Astrocyte of the spinal cord (primary cell): ENCODE measurements around the gene ROBO4.

Source experiments
- DNase-seq: peaks from one replicate; pipeline ENCODE4 v3.0.0; 2011; ENCODE audit warnings: low read depth, low spot score
- H3K4me3 ChIP-seq: 2 replicates; pipeline ENCODE4 v1.5.1; 2011; ENCODE audit warnings: low read depth, mild to moderate bottlenecking, low read length, moderate library complexity
- in situ Hi-C: cut with HindIII; loops from 2 replicates; pipeline ENCODE4 v1.10.0; 2017; ENCODE audit warnings: low sequenced_read_pairs
- TF ChIP-seq, protein P1 (sequence below): IDR thresholded peaks from 2 replicates; pipeline ENCODE4 v1.5.1; 2012; ENCODE audit warnings: low read depth, mild to moderate bottlenecking, low read length, inconsistent platforms

Gene ROBO4

DNA sequence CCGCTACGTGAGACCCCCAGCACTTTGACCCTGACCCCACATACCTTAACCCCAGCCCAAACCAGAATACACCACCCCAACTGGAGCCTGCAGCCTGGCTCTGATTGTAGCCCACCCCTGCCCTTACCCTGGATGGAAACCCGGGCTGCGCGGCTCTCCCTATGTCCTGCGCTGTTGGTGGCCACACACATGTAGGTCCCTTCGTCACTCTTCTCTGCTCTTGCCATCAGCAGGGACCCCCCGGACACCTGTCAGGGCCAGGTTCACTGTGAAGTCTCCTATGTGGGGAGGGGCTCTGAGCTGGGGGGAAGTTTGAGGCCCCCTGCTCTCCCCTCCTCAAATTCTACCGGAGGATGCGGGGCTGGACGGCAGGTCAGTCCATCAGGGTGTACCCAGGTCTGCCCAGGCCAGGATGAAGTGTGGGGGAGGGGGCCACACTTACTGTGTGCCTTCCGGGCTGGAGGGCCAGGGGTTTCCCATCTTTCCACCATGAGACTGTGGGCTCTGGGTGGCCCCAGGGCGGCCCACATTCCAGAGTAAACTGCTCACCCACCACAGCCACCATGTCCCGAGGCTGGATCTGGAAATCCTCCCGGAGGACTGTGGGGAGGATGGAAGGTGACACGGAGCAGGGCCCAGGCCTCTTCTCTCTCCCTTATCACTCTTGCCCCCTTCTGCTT is 1.5 kb downstream of the ROBO4 start:
- in situ Hi-C loops: no loop called here
- H3K4me3 ChIP-seq: no peak overlapping the region
- TF ChIP-seq, protein P1, sequence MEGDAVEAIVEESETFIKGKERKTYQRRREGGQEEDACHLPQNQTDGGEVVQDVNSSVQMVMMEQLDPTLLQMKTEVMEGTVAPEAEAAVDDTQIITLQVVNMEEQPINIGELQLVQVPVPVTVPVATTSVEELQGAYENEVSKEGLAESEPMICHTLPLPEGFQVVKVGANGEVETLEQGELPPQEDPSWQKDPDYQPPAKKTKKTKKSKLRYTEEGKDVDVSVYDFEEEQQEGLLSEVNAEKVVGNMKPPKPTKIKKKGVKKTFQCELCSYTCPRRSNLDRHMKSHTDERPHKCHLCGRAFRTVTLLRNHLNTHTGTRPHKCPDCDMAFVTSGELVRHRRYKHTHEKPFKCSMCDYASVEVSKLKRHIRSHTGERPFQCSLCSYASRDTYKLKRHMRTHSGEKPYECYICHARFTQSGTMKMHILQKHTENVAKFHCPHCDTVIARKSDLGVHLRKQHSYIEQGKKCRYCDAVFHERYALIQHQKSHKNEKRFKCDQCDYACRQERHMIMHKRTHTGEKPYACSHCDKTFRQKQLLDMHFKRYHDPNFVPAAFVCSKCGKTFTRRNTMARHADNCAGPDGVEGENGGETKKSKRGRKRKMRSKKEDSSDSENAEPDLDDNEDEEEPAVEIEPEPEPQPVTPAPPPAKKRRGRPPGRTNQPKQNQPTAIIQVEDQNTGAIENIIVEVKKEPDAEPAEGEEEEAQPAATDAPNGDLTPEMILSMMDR: no peak
- DNase-seq: no peak

DNA sequence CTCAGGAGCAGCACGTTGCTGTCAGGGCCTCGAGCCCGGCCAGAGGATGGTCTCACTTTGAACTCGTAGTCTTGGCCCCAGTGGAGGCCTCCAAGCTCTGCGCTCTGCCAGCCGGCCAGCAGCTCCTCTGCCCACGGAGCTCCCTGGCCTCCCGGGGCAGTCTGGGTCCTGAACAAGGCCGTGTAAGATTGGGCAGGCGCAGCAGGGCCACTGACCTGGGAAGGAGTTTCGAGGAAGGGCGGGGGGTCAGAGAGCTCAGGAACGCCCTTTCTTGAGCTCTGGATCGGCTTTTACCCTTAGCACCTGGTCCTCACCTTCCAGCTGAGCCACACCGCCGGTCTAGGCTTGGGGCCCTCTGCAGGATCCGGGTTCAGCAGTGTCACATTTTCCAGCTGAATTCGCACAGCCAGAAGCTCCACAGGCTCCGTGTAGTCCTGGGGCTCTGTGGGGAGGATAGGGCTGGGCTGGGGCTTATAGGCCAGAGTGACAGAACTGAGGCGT is 2.1 kb downstream of the ROBO4 start:
- no peak for DNase-seq
- TF ChIP-seq, protein P1: no peak
- in situ Hi-C loops: no loop called here
- no peak overlapping the region for H3K4me3 ChIP-seq

DNA sequence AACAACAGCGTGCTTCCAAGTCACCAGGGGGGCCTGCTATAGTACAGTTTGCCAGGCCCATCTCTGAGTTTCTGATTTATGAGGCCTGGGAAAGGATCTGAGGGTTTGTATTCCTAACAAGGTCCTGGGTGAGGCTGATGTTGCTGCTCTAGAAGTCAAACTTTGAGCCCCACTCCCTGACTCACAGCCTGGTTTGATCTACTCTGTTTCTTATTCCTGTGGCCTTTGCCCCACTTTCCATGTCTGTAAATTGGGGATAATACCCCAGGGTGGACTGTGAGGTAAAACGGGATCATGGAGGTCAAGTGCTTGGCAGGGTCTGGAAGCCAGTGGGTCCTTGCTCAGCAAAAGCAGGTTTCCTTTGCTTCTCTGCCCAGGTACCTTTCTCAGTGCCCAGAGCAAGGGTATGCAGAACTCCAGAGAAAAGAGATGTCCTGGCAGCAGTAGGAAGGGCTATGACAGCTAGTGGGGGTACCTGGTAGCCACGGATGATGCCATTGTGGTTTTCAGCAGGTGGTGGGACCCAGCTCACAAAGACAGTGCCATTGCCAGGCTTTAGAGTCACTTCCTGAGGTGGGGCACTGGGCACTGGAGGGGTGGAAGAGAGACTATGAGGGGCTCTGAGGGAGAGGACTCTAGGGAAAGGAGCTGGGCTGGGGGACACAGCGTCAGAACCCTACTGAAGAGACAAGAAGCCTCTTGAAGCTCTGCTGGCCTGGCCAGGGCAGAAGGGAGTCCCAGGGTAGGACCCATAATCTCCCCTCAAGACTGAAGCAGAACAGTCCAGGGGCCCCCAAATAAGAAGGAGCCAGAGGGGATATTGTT is 2.8 kb downstream of the ROBO4 start:
- in situ Hi-C loops: no loop called here
- TF ChIP-seq, protein P1: no peak
- DNase-seq: no peak
- no peak overlapping the region for H3K4me3 ChIP-seq

DNA sequence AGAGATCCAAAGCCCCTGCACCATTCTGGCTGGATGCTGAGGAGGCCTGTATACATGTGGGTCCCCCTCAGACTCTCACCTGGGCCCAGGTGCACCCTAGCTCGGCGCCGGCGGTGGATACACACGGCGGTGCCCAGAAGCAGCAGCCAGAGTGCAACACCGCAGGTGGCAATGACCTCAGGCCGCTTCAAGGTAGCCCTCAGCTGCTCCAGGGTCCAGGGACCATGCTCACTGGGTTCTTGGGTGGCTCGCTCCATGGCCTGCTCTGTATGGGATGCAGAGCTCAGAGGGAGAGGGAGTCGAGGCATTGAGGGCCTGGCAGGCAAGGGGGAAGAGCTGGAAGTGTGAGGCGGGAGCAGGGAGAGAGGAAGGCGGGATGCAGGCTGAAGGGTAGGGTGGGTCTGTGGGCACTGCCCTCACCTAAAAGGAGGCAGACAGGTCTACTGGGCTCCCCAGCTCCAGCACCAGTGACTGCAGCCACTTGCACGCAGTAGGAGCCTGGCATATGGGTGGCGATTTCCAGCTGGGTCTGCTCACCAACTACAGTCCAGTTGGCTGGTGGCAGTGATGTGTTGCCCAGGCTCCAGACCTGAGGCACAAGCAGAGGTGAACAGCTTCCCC is 3.8 kb downstream of the ROBO4 start:
- H3K4me3 ChIP-seq: no peak overlapping the region
- in situ Hi-C loops: no loop called here
- TF ChIP-seq, protein P1: no peak
- no peak for DNase-seq

DNA sequence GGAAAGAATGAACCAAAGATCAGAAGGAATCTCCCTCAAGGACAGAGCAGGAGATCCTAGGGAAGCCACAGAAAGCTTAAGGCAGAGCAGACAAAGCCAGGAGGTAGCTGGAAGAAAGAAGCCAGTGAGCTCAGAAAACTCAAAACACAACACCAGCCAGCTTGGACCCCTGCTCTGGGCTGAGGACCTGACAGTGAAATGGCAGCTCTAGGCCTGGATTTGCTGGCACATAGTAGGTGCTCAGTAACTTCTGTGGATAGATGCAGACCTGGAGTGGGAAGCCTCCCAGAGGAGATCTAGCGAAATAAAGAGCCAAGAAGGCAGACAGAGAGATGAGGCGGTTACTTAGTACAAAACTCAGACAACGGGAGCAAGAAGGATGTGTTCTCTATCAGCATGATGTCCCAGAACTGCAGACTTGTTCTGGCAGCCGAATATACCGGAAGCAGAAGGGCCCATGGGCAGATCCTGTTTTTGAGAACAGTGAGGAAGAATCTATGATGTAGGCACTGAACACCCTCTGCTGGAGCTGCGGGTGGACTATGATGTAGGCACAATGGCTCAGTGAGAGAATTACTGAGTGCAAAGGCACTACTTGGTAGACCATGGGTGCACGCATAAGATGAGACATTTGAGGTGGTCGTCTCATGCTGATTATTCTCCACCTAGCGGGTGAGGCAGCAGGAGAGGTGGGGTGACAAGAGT is 4.8 kb downstream of the ROBO4 start:
- H3K4me3 ChIP-seq: no peak overlapping the region
- in situ Hi-C loops: no loop called here
- DNase-seq: no peak
- TF ChIP-seq, protein P1: no peak

DNA sequence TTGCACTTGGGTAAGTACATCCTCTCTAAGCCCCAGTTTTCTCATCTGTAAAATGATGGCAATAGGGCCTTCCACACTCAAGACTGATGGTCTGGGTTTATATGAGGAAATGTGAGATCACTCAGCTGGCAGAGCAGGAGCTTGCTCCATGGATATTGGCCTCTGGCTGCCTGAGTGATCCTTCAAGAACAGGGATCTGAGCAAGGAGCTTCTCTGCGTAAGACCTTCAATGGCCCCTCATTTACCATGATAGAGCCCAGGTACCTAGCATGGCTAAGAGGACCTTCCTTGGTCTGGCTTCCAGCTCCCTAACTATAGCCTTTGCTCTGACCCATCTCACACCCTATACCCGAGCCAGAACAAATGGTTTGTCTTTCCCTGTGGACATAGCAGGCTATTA is 5.5 kb downstream of the ROBO4 start:
- DNase-seq: no peak
- in situ Hi-C loops: no loop called here
- H3K4me3 ChIP-seq: no peak overlapping the region
- TF ChIP-seq, protein P1: no peak
